GM12874 (cell line): Measurements from ENCODE around the gene MSANTD2.

Experiments used
- CTCF ChIP-seq: IDR thresholded peaks from 2 replicates; pipeline ENCODE4 v1.5.1; 2011; ENCODE audit warnings: low read depth, mild to moderate bottlenecking, control low read depth, low read length, moderate library complexity; ENCODE audit not compliant: insufficient read depth

The MSANTD2 gene

GRCh38 chr11:124754309-124754708 is 45.9 kb downstream of the MSANTD2 start:
- TF ChIP-seq CTCF, result no peak

- no peak for TF ChIP-seq CTCF
Observed at GRCh38 chr11:124753624-124754023, 46.6 kb downstream of the MSANTD2 start.

GRCh38 chr11:124753205-124753604 is 47.0 kb downstream of the MSANTD2 start:
- no peak for TF ChIP-seq CTCF

- TF ChIP-seq CTCF, result no peak
Observed at GRCh38 chr11:124752471-124753102, 47.6 kb downstream of the MSANTD2 start.

GRCh38 chr11:124751741-124752470 is 48.3 kb downstream of the MSANTD2 start, which contains the start of gene VSIG2:
VSIG2 (minus strand) TSS chr11:124752255; CDS start chr11:124752137, 118 bp downstream.
- TF ChIP-seq CTCF, result no peak

- no peak for TF ChIP-seq CTCF
Observed at GRCh38 chr11:124751391-124751740, 48.8 kb downstream of the MSANTD2 start.

- no peak for TF ChIP-seq CTCF
Observed at GRCh38 chr11:124749912-124750311, 50.3 kb downstream of the MSANTD2 start.
